GM21381 (cell line): ENCODE measurements around the gene PTCSC3.
"Not testable (repeated sequence)": the region's sequence is repeated elsewhere in the genome, so short reads cannot be mapped to it uniquely, and the experiment has no call there.

Experiments used
- ATAC-seq: cut with Tn5 transposase; IDR thresholded peaks from one replicate; pipeline ENCODE4 v1.9.1; 2021; ENCODE audit warnings: mild to moderate bottlenecking, moderate library complexity; ENCODE audit not compliant: unreplicated experiment

The PTCSC3 gene

GRCh38 chr14:36174767-36175424 is 1.6 kb downstream of the PTCSC3 start:
- no peak for ATAC-seq

- ATAC-seq, result no peak
Observed at GRCh38 chr14:36173161-36173560, 3.4 kb downstream of the PTCSC3 start.

GRCh38 chr14:36171607-36172006 is 4.9 kb downstream of the PTCSC3 start:
- no peak for ATAC-seq

GRCh38 chr14:36167431-36167830 is 9.1 kb downstream of the PTCSC3 start:
- ATAC-seq, result no peak

- ATAC-seq, result no peak
Observed at GRCh38 chr14:36163451-36163850, 13.1 kb downstream of the PTCSC3 start.

GRCh38 chr14:36162267-36162666 is 14.3 kb downstream of the PTCSC3 start:
- ATAC-seq, result no peak

- ATAC-seq, result no peak
Observed at GRCh38 chr14:36161776-36162175, 14.7 kb downstream of the PTCSC3 start.

GRCh38 chr14:36151335-36151734 is 25.2 kb downstream of the PTCSC3 start:
- no peak for ATAC-seq

GRCh38 chr14:36134038-36134437 is 42.5 kb downstream of the PTCSC3 start:
- ATAC-seq, result no peak

GRCh38 chr14:36132826-36133225 is 43.7 kb downstream of the PTCSC3 start:
- no peak for ATAC-seq

GRCh38 chr14:36130186-36130585 is 46.3 kb downstream of the PTCSC3 start:
- no peak for ATAC-seq

GRCh38 chr14:36129181-36129580 is 47.3 kb downstream of the PTCSC3 start:
- no peak for ATAC-seq

GRCh38 chr14:36113341-36113740 is 63.2 kb downstream of the PTCSC3 start:
- ATAC-seq, result no peak

GRCh38 chr14:36111822-36112583 is 64.5 kb downstream of the PTCSC3 start:
- no peak for ATAC-seq

- no peak for ATAC-seq
Observed at GRCh38 chr14:36105401-36105800, 71.1 kb downstream of the PTCSC3 start.

GRCh38 chr14:36104258-36104657 is 72.3 kb downstream of the PTCSC3 start:
- not testable (repeated sequence) for ATAC-seq

GRCh38 chr14:36099619-36100018 is 76.9 kb downstream of the PTCSC3 start:
- no peak for ATAC-seq

GRCh38 chr14:36097356-36097755 is 79.2 kb downstream of the PTCSC3 start:
- ATAC-seq, result no peak

- no peak for ATAC-seq
Observed at GRCh38 chr14:36096090-36096489, 80.4 kb downstream of the PTCSC3 start.

GRCh38 chr14:36094963-36095362 is 81.6 kb downstream of the PTCSC3 start:
- no peak for ATAC-seq

- ATAC-seq, result peak; percentile 96
Observed at GRCh38 chr14:36091096-36091495, 85.4 kb downstream of the PTCSC3 start.

- no peak for ATAC-seq
Observed at GRCh38 chr14:36087411-36087810, 89.1 kb downstream of the PTCSC3 start.
